Right renal cortex interstitium (tissue), 3 donors: ENCODE data around the gene PTPRC. TPM values are rescaled to one million over a fixed set of nuclear protein-coding genes. Genes with fewer than 3 reads are reported as not detected.

ENCODE experiments used
- DNase-seq, 3 donors: peaks; one replicate each; pipeline ENCODE4 v3.0.0-alpha.2; 2013; ENCODE audit warnings: low read depth in 3 of 3, low spot score in 2 of 3
- polyA plus RNA-seq, 3 donors: library from polyadenylated mRNA; unstranded; fragments of 120-200 nt; gene quantifications; one replicate each; pipeline ENCODE4 v1.2.1, GENCODE V29; 2013; ENCODE audit not compliant: insufficient read length in 3 of 3

Gene PTPRC
- polyA plus RNA-seq, 3 donors = 5.4 to 7.4 (median 7.1) TPM

DNA sequence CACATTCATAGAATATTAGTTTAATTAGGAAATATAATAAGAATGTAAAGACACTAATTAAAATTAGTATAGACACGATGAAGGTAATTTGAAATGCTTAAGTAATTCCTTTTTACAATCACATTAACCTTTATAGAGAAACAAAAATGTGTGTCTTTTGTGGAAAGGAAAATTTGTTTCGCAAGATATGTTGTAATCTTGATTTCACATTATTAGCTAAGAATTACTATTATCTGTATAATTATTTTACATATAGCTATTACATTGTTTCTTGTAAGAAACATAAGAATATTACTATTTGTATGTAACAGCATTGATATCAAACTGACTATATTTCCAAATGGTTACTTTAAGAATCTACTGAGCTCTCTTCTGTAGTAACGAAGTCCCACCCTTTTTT lies 111.2 kb downstream of the PTPRC start:
- no peak for DNase-seq

DNA sequence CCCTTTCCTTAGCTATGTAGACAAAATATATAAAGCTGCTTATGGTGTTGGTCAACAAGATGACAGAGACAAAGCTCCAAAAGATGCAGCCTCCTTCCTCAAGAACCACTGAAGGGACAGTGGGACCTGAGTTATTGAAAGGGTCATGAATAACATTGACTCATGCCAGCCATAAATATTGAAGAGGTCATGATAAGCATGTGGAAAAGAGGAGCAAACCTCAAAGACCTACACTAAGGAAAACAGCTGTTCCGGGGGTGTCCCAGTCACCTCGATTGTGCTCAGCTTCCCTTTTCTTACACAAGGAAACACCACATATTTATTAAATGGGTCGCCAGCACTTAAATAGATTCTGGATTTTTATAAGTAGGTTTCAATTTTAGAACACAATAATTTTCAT lies 112.9 kb downstream of the PTPRC start:
- no peak for DNase-seq

DNA sequence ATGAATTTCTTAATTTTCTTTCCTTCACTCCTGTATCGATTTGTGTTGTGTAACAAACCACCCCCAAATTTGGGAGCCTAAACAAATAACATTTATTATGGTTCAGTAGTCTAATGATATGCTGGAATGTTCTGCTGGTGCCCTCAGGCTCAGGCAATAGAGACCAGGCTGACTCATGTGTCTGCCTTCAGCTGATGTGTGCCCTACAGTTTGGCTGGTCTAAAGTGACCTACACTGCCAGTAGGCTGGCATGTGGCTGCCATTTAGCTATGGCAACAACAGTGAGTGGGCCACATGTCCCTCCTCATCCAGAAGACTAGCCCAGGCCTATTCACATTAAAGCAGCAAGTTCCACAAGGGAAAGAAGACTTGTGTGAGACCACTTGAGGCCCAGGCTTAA lies 115.8 kb downstream of the PTPRC start:
- DNase-seq = no peak

DNA sequence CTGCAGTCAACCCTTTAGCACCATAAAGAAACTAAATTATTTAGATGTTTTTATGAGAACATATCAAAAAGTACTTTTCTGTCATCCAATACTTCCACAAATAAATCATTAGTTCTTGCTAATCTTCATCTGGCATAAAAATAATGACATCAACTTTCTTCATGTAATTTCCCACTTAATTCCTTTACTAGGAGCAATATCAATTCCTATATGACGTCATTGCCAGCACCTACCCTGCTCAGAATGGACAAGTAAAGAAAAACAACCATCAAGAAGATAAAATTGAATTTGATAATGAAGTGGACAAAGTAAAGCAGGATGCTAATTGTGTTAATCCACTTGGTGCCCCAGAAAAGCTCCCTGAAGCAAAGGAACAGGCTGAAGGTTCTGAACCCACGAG lies 116.9 kb downstream of the PTPRC start:
- DNase-seq = no peak

DNA sequence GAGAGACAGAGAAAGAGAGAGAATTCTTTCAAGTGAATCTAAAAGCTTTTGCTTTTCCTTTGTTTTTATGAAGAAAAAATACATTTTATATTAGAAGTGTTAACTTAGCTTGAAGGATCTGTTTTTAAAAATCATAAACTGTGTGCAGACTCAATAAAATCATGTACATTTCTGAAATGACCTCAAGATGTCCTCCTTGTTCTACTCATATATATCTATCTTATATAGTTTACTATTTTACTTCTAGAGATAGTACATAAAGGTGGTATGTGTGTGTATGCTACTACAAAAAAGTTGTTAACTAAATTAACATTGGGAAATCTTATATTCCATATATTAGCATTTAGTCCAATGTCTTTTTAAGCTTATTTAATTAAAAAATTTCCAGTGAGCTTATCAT lies 117.6 kb downstream of the PTPRC start:
- no peak for DNase-seq

DNA sequence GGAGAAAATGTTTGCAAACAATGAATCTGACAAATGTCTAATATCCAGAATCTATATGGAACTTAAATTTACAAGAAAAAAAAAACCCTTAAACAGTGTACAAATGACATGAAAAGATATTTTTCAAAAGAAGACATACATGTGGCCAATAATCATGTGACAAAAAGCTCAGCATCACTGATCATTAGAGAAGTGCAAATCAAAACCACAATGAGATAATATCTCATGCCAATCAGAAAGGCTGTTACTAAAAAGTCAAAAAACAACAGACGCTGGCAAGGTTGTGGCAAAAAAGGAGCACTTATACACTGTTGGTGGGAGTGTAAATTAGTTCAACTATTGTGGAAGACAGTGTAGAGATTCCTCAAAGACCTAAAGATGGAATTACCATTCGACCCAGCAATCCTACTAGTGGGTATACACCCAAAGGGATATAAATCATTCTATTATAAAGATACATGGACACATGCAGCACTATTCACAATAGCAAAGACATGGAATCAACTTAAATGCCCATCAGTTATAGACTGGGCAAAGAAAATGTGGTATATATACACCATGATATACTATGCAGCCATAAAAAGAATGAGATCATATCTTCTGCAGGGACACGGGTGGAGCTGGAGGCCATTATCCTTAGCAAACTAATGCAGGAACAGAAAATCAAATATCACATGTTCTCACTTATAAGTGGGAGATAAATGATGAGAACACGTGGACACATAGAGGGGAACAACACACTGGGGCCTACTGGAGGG lies 123.2 kb downstream of the PTPRC start:
- no peak for DNase-seq

DNA sequence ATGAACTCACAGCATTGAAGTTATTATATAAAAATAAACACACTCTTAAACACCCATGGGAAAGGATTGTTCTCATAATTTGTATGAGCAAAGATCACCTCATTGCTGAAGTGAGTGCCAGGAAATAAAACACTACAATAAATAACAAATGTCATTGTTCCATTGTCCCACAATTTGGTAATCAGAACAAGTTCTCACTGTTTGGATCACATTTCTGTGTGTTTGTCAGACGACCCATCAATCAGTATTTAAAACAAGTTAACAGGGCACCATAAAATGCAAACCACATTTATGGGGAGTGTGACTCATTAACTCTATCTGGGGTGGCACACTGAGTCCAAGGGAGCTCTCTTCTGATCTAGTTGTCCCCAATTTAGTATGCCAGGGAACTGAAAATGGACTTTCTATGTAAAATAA lies 124.5 kb downstream of the PTPRC start:
- no peak for DNase-seq

DNA sequence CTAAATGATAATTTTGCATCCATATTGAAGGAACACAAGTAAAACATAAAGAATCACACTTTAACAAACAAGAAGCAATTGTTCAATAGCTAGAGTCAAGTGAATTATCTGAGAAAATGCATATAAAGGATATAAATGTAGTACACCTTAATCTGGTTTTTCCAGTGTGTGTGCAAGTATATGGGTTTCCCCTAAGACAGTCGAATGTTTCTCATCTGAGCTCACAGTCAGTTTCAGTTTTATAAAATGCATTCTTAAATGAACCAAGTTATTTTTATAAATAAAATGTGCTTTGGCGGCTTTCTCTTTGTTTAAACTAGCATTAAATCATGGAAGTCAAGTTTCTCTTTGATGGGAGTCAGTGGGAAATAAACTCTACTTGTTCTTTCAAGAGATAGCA lies 125.9 kb downstream of the PTPRC start:
- DNase-seq = no peak

DNA sequence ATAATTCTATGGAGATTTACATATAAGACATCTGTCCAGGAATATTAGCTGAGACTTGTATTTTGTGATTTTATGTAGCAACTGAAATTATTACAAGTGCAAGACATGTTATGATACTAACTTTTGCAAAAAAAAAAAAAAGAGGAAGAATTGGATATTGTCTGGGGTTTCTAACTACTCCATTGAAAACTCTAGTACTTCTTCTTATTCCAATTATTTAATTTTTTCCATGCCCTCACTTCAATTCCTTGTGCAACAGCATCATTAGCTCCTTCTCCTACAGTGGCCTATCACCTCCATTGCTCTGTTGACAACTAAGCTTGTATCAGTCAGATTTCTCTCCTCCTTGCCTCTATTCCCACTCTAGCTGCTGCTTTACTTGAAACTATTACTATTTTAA lies 126.6 kb downstream of the PTPRC start:
- no peak for DNase-seq

DNA sequence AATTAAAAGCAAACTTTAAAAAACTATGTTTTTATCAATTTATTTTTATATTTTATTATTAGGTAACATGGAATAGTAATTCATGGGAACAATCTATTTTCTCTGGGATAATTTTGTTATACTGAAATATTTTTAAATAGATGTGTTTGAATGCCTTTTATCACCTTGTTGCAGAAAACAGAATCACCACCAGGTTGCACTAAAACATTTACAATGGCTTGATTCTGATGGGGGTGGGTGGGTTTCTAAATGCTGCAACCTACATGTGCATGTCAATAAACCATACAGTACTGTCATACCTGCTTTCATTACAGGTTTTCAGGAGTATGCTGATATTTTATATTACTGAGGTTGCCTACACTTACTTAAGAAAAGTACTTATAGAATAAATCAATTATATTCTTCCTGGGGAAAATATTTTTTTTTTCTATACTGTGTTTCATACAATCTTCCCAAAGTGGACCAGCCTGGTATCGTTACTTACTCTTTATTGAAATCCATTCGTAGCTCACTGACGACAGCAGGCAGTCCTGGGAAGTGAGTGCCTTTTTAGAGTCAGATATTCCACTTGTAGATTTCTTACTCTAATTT lies 132.8 kb downstream of the PTPRC start:
- no peak for DNase-seq

DNA sequence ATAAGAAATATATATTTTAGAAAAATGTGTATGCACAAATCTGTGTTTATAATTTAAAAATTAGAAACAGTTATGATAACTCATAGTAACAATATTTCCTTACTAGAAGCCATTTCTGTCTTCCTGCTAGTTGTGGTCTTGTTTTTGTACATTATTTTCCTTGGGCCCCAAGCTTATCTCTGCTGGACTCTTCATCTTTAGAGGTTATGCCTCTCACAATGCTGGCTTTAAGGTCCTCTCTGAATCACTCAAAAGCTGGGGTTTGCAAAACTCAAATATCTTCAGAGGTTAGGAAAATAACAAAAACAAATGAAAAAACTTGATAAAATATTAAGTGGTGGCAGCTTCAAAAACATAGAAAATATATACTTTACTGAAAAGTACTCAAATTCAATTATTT lies 133.8 kb downstream of the PTPRC start:
- DNase-seq = no peak

DNA sequence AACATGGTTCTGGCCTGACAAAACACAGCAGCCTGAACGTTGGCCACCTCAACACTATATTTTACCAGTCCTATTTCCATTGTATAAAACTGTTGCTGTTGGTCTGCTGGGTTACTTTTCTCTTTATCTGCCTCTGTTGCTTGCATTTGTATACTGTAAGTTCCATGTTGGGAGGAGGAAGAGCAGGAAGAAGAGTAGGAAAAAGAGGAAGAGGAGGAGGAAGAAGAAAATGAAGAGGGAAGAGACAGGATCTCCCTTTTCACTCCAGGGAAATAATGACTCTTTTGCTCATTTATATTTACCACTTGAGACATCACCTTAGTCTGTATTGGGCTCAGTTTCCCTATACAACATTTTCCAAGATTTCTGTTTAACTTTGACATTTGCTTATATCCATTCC lies 134.2 kb downstream of the PTPRC start:
- no peak for DNase-seq

DNA sequence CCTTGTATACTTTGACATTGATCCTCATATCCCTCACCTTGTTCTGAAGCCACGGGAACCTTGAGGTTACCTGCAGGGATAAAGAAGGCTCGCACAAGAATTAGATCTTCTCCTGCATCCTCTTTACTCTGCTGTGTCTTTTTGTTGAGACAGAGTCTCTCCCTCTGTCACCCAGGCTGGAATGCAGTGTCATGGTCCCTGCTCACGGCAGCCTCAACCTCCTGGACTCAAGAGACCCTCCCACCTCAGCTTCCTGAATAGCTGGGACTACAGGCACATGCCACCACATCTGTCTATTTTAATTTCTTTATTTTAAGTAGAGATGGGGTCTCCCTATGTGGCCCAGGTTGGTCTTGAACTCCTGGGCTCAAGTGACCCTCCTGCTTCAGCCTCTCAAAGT lies 134.7 kb downstream of the PTPRC start:
- DNase-seq = no peak

DNA sequence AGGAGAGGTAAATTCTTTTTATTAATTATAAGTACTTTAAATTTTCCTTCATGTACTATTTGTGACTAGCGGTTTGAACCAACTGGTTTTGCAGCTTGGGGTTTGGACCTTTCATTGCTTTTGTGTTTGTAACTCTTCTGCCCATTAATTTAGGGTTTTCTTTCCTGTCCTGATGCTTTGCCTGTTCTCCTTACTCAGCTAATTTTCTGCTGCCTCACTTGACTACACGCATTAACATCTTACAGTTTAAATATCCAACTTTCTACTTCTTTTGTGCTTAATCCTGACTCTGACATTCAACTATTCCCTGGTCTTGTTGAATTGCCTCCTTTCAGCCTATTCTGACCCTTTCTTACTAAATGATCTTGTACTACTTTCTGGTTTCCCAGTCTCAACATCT lies 135.6 kb downstream of the PTPRC start:
- DNase-seq = no peak

DNA sequence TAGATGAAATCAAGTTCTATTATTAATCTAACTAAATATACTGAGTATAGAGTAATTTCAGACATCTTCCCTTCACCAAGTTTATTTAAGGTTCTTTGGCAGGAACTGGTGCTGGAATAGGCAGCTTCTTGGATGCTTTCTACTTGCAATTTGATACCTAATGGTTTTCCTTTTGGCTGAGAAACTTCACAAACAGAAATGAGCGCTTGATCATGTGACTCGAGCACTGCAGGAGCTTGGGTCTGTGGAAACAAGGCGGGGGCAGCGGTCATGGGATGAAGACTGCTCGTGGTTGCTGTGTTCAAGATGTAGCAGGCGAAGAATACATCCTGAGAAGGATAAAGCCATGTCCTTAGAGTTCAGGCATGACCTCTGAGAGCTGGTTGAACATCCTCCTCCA lies 136.8 kb downstream of the PTPRC start:
- DNase-seq = no peak

DNA sequence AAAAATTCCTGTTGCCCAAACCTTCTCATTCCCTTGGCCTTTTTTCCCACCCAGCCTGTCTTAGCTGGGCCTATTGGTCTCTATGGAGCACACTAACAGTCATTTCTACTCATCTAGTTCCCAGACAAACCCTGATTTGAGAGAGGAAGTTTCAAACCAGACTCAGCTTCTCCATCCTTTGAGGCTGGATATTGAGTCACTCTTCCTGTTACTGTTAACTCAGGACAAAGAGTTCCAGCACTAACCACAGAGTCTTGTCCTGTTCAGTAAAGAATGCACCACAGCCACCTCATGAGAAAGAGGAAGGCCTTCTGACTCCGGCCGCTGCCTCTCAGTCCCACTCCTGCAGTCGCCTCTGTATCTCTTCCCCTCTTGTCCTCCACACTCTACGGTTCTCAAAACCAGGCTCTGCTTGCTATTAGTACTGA lies 137.8 kb downstream of the PTPRC start:
- DNase-seq = no peak

DNA sequence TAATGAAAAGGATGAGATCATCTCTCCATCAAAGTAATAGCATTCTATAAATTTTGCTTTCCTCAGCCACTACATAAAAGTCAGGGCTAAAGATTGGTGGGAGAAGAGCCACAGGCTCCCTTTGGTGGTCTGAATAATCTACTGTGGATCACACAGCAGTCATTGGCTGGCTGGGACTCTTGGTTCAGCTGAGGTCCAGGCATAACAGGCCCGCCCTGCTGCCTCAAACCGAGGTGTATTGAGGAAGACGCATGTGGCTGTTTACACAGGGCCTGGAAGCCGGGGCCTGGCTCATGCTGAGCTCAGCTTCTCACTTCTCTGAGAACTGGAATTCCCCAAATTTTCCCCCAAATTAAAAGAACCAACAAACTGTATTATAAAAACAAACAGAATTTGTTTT lies 139.2 kb downstream of the PTPRC start:
- no peak for DNase-seq

DNA sequence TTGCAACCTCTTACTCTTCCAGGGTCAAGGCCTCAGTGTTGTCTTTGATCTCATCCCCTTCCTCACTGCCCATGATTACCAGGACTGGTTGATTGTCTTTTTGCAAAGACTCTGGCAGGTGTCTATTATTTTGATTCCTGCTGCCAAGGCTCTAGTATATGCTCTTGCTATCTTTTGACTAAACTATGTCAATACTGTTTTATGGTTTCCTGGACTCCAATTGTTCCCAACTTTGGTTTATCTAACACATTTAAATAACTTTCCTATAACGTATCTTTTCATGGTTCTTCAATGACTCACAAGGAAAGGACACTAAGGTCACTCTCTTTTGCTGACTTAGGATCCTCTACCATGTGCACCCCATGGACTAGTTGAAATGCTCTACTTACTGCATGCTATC lies 141.5 kb downstream of the PTPRC start:
- DNase-seq = no peak

DNA sequence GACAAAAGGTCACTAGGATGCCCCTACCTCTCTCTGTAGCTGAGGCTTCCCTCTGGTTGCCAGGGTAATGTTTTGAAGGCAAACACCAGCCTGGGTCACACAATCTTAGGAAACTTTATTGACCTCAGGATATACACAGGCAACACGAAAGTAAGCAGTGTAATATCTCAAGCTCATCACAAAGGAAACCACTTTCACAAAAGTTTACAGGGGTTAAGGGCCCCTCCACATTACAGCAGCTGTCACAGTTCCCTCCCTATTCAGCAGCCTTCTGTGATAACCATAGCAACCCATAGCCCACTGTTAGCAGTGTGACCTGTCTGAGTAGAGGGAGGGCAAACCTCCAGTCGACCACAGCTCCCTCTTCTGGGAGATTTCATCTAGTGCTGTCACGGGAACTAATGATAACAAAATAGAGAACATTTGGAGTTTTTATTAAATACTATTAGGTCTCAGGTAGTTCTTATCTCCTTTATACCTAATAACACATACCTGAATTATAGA lies 149.8 kb downstream of the PTPRC start:
- peak in 1 of 3 donors; percentile 15 for DNase-seq

DNA sequence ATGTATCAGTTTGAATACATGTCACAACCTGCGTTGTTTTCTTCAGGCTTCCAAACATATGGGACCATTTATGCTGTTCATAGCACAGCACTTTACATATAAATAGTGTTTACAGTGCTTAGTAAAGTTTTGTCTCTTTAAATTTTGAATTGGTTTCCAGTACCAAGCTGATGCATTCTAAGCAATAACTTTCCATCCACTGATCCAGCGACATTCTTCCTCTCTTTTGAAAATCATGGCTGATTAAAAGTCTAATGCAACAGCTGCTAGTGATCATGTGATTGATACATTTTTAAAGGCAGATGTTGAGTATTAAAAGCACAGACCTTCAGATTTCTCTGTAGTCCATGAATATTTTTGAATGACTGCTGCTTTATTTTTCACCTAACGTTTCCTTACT lies 154.9 kb downstream of the PTPRC start:
- DNase-seq = no peak

DNA sequence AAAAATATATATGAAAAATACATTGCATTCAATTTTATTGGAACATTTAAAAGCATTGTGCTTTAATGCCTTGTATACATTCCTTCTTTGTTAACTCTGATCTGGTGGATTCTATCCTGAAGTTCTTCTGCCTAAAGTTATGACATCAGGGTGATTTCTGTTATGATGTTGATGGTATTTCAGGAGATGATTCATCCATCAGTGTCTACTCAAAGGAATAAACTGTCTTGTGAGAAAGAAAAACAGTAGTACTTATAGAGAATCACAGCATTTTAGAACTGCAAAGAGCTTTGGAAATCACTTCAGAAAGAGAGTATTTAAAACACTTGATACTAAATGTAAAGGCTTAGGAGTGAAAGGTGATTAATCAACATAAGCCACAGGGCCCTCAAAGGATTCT lies 155.7 kb downstream of the PTPRC start:
- DNase-seq = no peak

DNA sequence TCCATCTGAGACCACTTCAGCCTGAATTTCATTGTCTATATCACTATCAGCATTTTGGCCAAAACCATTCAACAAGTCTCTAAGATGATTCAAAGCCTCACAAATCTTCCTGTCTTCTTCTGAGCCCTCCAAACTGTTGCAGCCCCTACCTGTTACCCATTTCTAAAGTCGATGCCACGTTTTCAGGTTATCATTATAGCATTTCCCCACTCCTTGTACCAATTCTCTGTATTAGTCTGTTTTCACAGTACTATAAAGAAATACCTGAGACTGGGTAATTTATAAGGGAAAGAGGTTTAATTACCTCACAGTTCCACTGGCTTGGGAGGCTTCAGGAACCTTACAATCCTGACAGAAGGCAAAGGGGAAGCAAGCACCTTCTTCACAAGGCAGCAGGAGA lies 158.8 kb downstream of the PTPRC start:
- no peak for DNase-seq
